Esophagus muscularis mucosa (tissue), 4 donors: ENCODE data around the gene NLRC3. TPM values are rescaled to one million over a fixed set of nuclear protein-coding genes. Genes with fewer than 3 reads are reported as not detected.

Experiments used
- DNase-seq: peaks from one replicate; pipeline ENCODE4 v3.0.0-alpha.2; 2017; ENCODE audit errors: extremely low spot score
- H3K27ac ChIP-seq, 4 donors: fragments of 200-600 bp; sonication (generic); replicated peaks in 1 of 4; 1 replicate in 3 of 4; 2 replicates in 1 of 4; pipeline ENCODE4 v1.5.1; 2016 to 2019; ENCODE audit warnings: mild to moderate bottlenecking in 1 of 4
- H3K27me3 ChIP-seq, 4 donors: fragments of 200-600 bp; sonication (generic); one replicate each; pipeline versions ENCODE4 v1.5.1 to v1.6.0; 2016 to 2019
- H3K36me3 ChIP-seq, 4 donors: fragments of 200-600 bp; sonication (generic); one replicate each; pipeline ENCODE4 v1.5.1; 2016 to 2019
- H3K4me1 ChIP-seq, 4 donors: fragments of 200-600 bp; sonication (generic); one replicate each; pipeline ENCODE4 v1.5.1; 2016 to 2019
- H3K4me3 ChIP-seq, 4 donors: fragments of 200-600 bp; sonication (generic); 1 replicate in 2 of 4; 2 replicates in 2 of 4; pipeline ENCODE4 v1.5.1; 2016 to 2019; ENCODE audit warnings: mild to moderate bottlenecking in 4 of 4, moderate library complexity in 1 of 4
- H3K9me3 ChIP-seq, 4 donors: fragments of 200-600 bp; sonication (generic); 1 replicate in 3 of 4; 2 replicates in 1 of 4; pipeline ENCODE4 v1.5.1; 2016 to 2019
- CTCF ChIP-seq, 3 experiments: fragments of 200-600 bp in 2 of 3; fragments of 450-650 bp in 1 of 3; sonication (generic) in 2 of 3; IDR thresholded peaks; one replicate each; pipeline ENCODE4 v1.5.1; 2017 to 2019; ENCODE audit warnings: antibody characterized with exemption in 3 of 3, mild to moderate bottlenecking in 2 of 3, moderate library complexity in 1 of 3
- EP300 ChIP-seq: sonication (generic); formaldehyde crosslinking; IDR thresholded peaks from one replicate; pipeline ENCODE4 v1.6.1; 2017; ENCODE audit warnings: antibody characterized with exemption
- POLR2A ChIP-seq: fragments of 450-650 bp; IDR thresholded peaks from one replicate; pipeline ENCODE4 v1.6.1; 2017; ENCODE audit warnings: antibody characterized with exemption, moderate library complexity, mild to moderate bottlenecking, low read depth
- POLR2AphosphoS5 ChIP-seq, 2 donors: sonication (generic); formaldehyde crosslinking; IDR thresholded peaks; one replicate each; pipeline ENCODE4 v1.6.1; 2017; ENCODE audit warnings: antibody characterized with exemption in 2 of 2
- WGBS: methylation state at CpG from one replicate; pipeline ENCODE4 v1.1.5; 2018; 5-methylcytosine and 5-hydroxymethylcytosine counted together
- intact Hi-C: fragments of 100-400 bp; cut with DNase I; formaldehyde crosslinking; loops from one replicate; pipeline ENCODE4 v1.15.1; 2023
- total RNA-seq, 4 donors: library from RNA; depleted of rRNA; stranded (reverse); fragments of >200 nt; gene quantifications; one replicate each; pipeline versions ENCODE4 v1.1.0 to v1.2.1, GENCODE V29; 2016

NLRC3 gene
- total RNA-seq, 4 donors from 2014 or later, result 0.57 to 2.5 (median 0.95) TPM

GRCh38 chr16:3490911-3491629 lies 86.1 kb downstream of the NLRC3 start:
- Histone ChIP-seq H3K4me1 (peaks cover 0 to 6% (median 5%) of the 10 kb centered on the region in 4 donors), H3K27me3 (no peaks in the 10 kb centered on the region), H3K36me3 (peaks cover 7 to 21% (median 14%) of the 10 kb centered on the region in 4 donors), H3K9me3 (no peaks in the 10 kb centered on the region), H3K27ac (no peak overlapping the region), H3K4me3 (no peak overlapping the region)
- 62% methylated on average over 16 of the region's 17 CpGs for WGBS
- TF ChIP-seq POLR2AphosphoS5 (IDR thresholded peaks at IDR 0.05), result no peak
- no peak for TF ChIP-seq EP300
- TF ChIP-seq CTCF (IDR thresholded peaks at IDR 0.05), result no peak
- TF ChIP-seq POLR2A, result no peak
- intact Hi-C loops, result loop anchor here (10.0 kb wide), 2 partner anchors 86 to 226 kb away; partner anchors contain the start of genes ZNF174 and ZSCAN32
- no peak for DNase-seq

Other genes with a start within 250 kb of the NLRC3 start
- gene OR2C1, start 221.5 kb downstream of the NLRC3 start, total RNA-seq, result not detected
- 10 to 100 TPM; 12.9 to 16.1 (median 15.2) TPM for gene ZSCAN32, start 176.4 kb downstream of the NLRC3 start, total RNA-seq
- gene ZNF174, start 176.2 kb downstream of the NLRC3 start, total RNA-seq, result 10 to 100 TPM in 3 of 4 donors, 1 to 10 TPM in 1; 8.9 to 23.2 (median 16.4) TPM
- 1 to 10 TPM; 1.5 to 2.2 (median 1.8) TPM for gene ZNF597, start 133.9 kb downstream of the NLRC3 start, total RNA-seq
- gene NAA60, start 133.7 kb downstream of the NLRC3 start, total RNA-seq, result 10 to 100 TPM; 28.0 to 59.8 (median 47.8) TPM
- gene C16orf90, start 81.9 kb downstream of the NLRC3 start, total RNA-seq, result not detected
- gene CLUAP1, start 76.4 kb downstream of the NLRC3 start, total RNA-seq, result 10 to 100 TPM; 25.0 to 31.5 (median 26.9) TPM
- gene SLX4, start 34.2 kb upstream of the NLRC3 start, total RNA-seq, result 1 to 10 TPM; 3.0 to 5.8 (median 3.9) TPM
- gene DNASE1, start 77.3 kb upstream of the NLRC3 start, total RNA-seq, result 10 to 100 TPM in 3 of 4 donors, 1 to 10 TPM in 1; 2.8 to 16.3 (median 12.9) TPM
- 10 to 100 TPM; 43.6 to 63.7 (median 46.8) TPM for gene TRAP1, start 140.1 kb upstream of the NLRC3 start, total RNA-seq